Left cardiac atrium (tissue), 4 donors: Measurements from ENCODE around the gene RALGAPA2. TPM values are rescaled to one million over a fixed set of nuclear protein-coding genes. Genes with fewer than 3 reads are reported as not detected.
"Not testable (repeated sequence)": the region's sequence is repeated elsewhere in the genome, so short reads cannot be mapped to it uniquely, and the experiment has no call there.

Experiments used
- ATAC-seq, 2 donors: fragments of 200-7000 bp; cut with Tn5 transposase; one replicate each; pipeline ENCODE4 v1.9.1; 2020; ENCODE audit warnings: mild to moderate bottlenecking in 2 of 2, moderate library complexity in 2 of 2
- DNase-seq: peaks from one replicate; pipeline ENCODE4 v3.0.0-alpha.2; 2020
- intact Hi-C, 2 donors: fragments of 100-400 bp; cut with DNase I; formaldehyde crosslinking; loops; one replicate each; pipeline versions ENCODE4 v1.14.1 to v1.15.1; 2022 to 2023
- total RNA-seq, 2 donors: library from RNA; stranded (reverse); fragmentation: NEBNext Ultra II Directional; extraction: Animal tissue kit (Norgen Biotek cat#: 25700); gene quantifications; one replicate each; pipeline ENCODE4 v1.2.1, GENCODE V29; 2021
- donor health status: DM: no; HTN: yes; CAD: no.
- donor health status: DM: no; HTN: yes; CAD: no; lungs with severe emphysema.
- donor health status: DM: yes; HTN: yes; CAD: no.
- donor health status: Dilated cardiomyopathy.

The RALGAPA2 gene
- total RNA-seq, 2 donors from 2014 or later = 29.9 to 35.2 TPM

DNA sequence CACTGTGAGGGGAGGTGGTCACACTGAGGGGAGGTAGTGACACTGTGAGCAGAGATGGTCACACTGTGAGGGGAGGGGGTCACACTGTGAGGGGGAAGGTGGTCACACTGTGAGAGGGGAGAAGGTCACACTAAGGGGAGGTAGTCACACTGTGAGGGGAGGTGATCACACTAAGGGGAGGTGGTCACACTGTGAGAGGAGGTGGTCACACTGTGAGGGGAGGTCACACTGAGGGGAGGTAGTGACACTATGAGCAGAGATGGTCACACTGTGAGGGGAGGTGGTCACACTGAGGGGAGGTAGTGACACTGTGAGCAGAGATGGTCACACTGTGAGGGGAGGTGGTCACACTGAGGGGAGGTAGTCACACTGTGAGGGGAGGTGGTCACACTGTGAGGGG lies 356.9 kb downstream of the RALGAPA2 start:
- ATAC-seq, DNase-seq, intact Hi-C loops: not testable (repeated sequence)

DNA sequence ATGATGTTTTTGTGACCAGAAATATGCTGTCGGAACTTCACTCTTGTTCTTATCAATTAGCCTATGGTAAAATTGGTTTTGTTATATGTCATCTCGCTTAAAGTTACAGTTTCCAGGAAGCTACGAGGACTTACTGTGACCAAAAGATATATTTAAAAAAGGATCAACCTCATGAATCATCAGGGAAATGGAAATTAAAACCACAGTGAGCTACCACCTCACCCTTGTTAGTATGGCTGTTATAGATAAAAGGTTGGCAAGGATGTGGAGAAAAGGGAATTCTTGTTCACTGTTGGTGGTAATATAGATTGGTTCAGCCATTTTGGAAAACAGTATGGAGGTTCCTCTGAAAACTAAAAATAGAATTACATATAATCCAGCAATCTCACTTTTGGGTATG lies 358.9 kb downstream of the RALGAPA2 start:
- intact Hi-C loops = no loop called here
- DNase-seq (no peak), ATAC-seq (no peak)

GRCh38 chr20:20344476-20344875 lies 368.0 kb downstream of the RALGAPA2 start:
- DNase-seq = no peak
- no peak for ATAC-seq
- intact Hi-C loops = no loop called here

GRCh38 chr20:20343932-20344331 lies 368.5 kb downstream of the RALGAPA2 start:
- intact Hi-C loops = no loop called here
- ATAC-seq (no peak), DNase-seq (no peak)
